ENCODE results near the gene TRAPPC6A. TPM values are rescaled to one million over a fixed set of nuclear protein-coding genes. Genes with fewer than 3 reads are reported as not detected.

The TRAPPC6A gene
- total RNA-seq, 2 experiments from 2014 or later, result 20.7 to 21.4 TPM

GRCh38 chr19:45166723-45167252 lies 11.2 kb downstream of the TRAPPC6A start:
- ChIA-PET CTCF (interaction anchor here (2.3 kb wide), 1 partner anchor 12 kb away, joined by 7 read pairs; the partner anchor contains the start of genes BLOC1S3 and TRAPPC6A), POLR2A (no interaction called here)

- ChIA-PET CTCF (interaction anchor here (1.2 to 1.3 kb wide), 3 partner anchors 10 to 26 kb away, joined by 3 to 4 read pairs (median 4); no protein-coding TSS in a partner anchor), POLR2A (interaction anchor here (0.8 to 1.2 kb wide), 2 partner anchors 11 to 73 kb away, joined by 3 to 4 read pairs; no protein-coding TSS in a partner anchor)
Observed at GRCh38 chr19:45164577-45165335, 13.3 kb downstream of the TRAPPC6A start.

GRCh38 chr19:45163751-45164460 lies 14.1 kb downstream of the TRAPPC6A start:
- ChIA-PET CTCF (interaction anchor here (1.2 to 1.4 kb wide), 4 partner anchors 9 to 26 kb away, joined by 3 to 5 read pairs (median 4); no protein-coding TSS in a partner anchor), POLR2A (interaction anchor here (1.2 kb wide), 1 partner anchor 72 kb away, joined by 3 read pairs; no protein-coding TSS in a partner anchor)

- ChIA-PET CTCF (interaction anchor here (1.4 kb wide), 1 partner anchor 20 kb away, joined by 5 read pairs; no protein-coding TSS in a partner anchor), POLR2A (no interaction called here)
Observed at GRCh38 chr19:45163156-45163555, 14.9 kb downstream of the TRAPPC6A start.

- ChIA-PET CTCF (interaction anchor here (1.4 kb wide), 1 partner anchor 19 kb away, joined by 5 read pairs; no protein-coding TSS in a partner anchor), POLR2A (no interaction called here)
Observed at GRCh38 chr19:45162608-45163143, 15.4 kb downstream of the TRAPPC6A start.

- ChIA-PET CTCF (no interaction called here), POLR2A (no interaction called here)
Observed at GRCh38 chr19:45161738-45162607, 16.1 kb downstream of the TRAPPC6A start.

- POLR2A ChIA-PET, result no interaction called here
- CTCF ChIA-PET, result no interaction called here
Observed at GRCh38 chr19:45160870-45161737, 16.9 kb downstream of the TRAPPC6A start, which contains the start of gene NKPD1. NKPD1 (minus strand) TSS chr19:45160982; CDS start chr19:45160150, 832 bp downstream.

GRCh38 chr19:45159971-45160324 lies 18.1 kb downstream of the TRAPPC6A start:
- POLR2A ChIA-PET, result no interaction called here
- CTCF ChIA-PET, result no interaction called here

- ChIA-PET CTCF (no interaction called here), POLR2A (no interaction called here)
Observed at GRCh38 chr19:45159210-45159970, 18.6 kb downstream of the TRAPPC6A start.

- POLR2A ChIA-PET, result no interaction called here
- CTCF ChIA-PET, result no interaction called here
Observed at GRCh38 chr19:45158503-45159209, 19.4 kb downstream of the TRAPPC6A start.

GRCh38 chr19:45156751-45157150 lies 21.3 kb downstream of the TRAPPC6A start:
- ChIA-PET POLR2A (no interaction called here), CTCF (no interaction called here)

GRCh38 chr19:45156011-45156630 lies 21.9 kb downstream of the TRAPPC6A start:
- ChIA-PET CTCF (interaction anchor here (0.6 kb wide), 1 partner anchor 76 kb away, joined by 3 read pairs; no protein-coding TSS in a partner anchor), POLR2A (no interaction called here)

- ChIA-PET POLR2A (interaction anchor here (1.4 kb wide), 1 partner anchor 10 kb away, joined by 4 read pairs; no protein-coding TSS in a partner anchor), CTCF (interaction anchor here (1.2 kb wide), 1 partner anchor 11 kb away, joined by 4 read pairs; no protein-coding TSS in a partner anchor)
Observed at GRCh38 chr19:45154064-45154827, 23.8 kb downstream of the TRAPPC6A start.

GRCh38 chr19:45153339-45154063 lies 24.5 kb downstream of the TRAPPC6A start:
- ChIA-PET POLR2A (interaction anchor here (1.3 to 1.4 kb wide), 2 partner anchors 11 to 75 kb away, joined by 4 read pairs; partner anchors contain the start of gene GEMIN7), CTCF (interaction anchor here (0.7 to 1.7 kb wide), 5 partner anchors 9 to 75 kb away, joined by 3 to 4 read pairs (median 4); partner anchors contain the start of gene GEMIN7)
